K562 (cell line): Measurements from ENCODE around the gene FRMD5. TPM values are rescaled to one million over a fixed set of nuclear protein-coding genes. Genes with fewer than 3 reads are reported as not detected.
A peak's percentile ranks its signal among the peaks of the same experiment; 100 is the strongest.

Source experiments
- ATAC-seq: fragments of 200-7000 bp; cut with Tn5 transposase; 3 replicates; pipeline ENCODE4 v1.9.1; 2020; ENCODE audit warnings: moderate library complexity
- BruUV-seq: library from RNA; stranded (reverse); fragments of 400-500 nt; replicated peaks from 2 replicates; lab custom pipeline; 2021; lab: Mats Ljungman, UMichigan
- CTCF ChIA-PET: fragments of 300-600 bp; formaldehyde crosslinking; extraction: SDS; loops from one replicate; lab custom pipeline; 2021; ENCODE audit warnings: low intra/inter-chr PET ratio; lab: Yijun Ruan, JAX
- POLR2A ChIA-PET: fragments of 300-600, 350-650 bp; sonication (Branson Sonifier 250); formaldehyde crosslinking; extraction: SDS; loops from one replicate; lab custom pipeline; 2021; ENCODE audit warnings: antibody characterized with exemption, inconsistent platforms; lab: Yijun Ruan, JAX
- DNase-seq, 4 experiments: peaks; one replicate each; pipeline versions ENCODE4 v3.0.0 to v3.0.0-alpha.2; 2011 to 2018; ENCODE audit warnings: low spot score in 3 of 4, mixed read lengths in 3 of 4; ENCODE audit errors: extremely low read depth in 1 of 4
- FAIRE-seq: peaks from 2 replicates; lab custom pipeline; 2011; peaks lifted over from hg19 to GRCh38; lab: Jason Lieb, UNC
- H2AFZ ChIP-seq: 2 replicates; pipeline ENCODE4 v1.6.0; 2011; ENCODE audit warnings: low read depth, low read length, control low read depth, inconsistent platforms
- H3K27ac ChIP-seq: fragments of 200-600 bp; 3 replicates; pipeline ENCODE4 v1.8.0; 2011; ENCODE audit warnings: low read depth, mild to moderate bottlenecking, control low read depth, inconsistent platforms, low read length, moderate library complexity, mixed read lengths; ENCODE audit errors: extremely low read depth
- H3K27me3 ChIP-seq, 2 experiments: fragments of 300-600 bp in 1 of 2; 2 replicates in 1 of 2; 3 replicates in 1 of 2; pipeline versions ENCODE4 v1.6.0 to v1.8.0; 2011; ENCODE audit warnings: inconsistent platforms in 2 of 2, low read length in 2 of 2, mild to moderate bottlenecking in 1 of 2, mixed read lengths in 1 of 2, moderate library complexity in 1 of 2; ENCODE audit not compliant: control insufficient read depth in 2 of 2, insufficient read depth in 2 of 2
- H3K36me3 ChIP-seq: fragments of 300-600 bp; 3 replicates; pipeline ENCODE4 v1.8.0; 2011; ENCODE audit warnings: mild to moderate bottlenecking, low read length, inconsistent platforms; ENCODE audit not compliant: control insufficient read depth, insufficient read depth
- H3K4me1 ChIP-seq, 2 experiments: fragments of 200-600 bp in 1 of 2; replicated peaks in 1 of 2; 2 replicates in 1 of 2; 3 replicates in 1 of 2; pipeline versions ENCODE4 v1.5.1 to v1.8.0; 2011; ENCODE audit warnings: inconsistent platforms in 2 of 2, low read length in 2 of 2, mild to moderate bottlenecking in 1 of 2, mixed read lengths in 1 of 2, moderate library complexity in 1 of 2; ENCODE audit not compliant: control insufficient read depth in 2 of 2, insufficient read depth in 2 of 2
- H3K4me2 ChIP-seq: 2 replicates; pipeline ENCODE4 v1.6.1; 2011; ENCODE audit warnings: low read length, control low read depth, inconsistent platforms, mixed read lengths; ENCODE audit not compliant: insufficient read depth
- H3K4me3 ChIP-seq: fragments of 200-600 bp; sonication (generic), shearing (Covaris generic); 2 replicates; pipeline ENCODE4 v1.5.1; 2016; ENCODE audit warnings: control low read depth, inconsistent platforms
- H3K79me2 ChIP-seq: fragments of 200-600 bp; 3 replicates; pipeline ENCODE4 v1.8.0; 2011; ENCODE audit warnings: low read length, inconsistent platforms; ENCODE audit not compliant: control insufficient read depth, insufficient read depth
- H3K9ac ChIP-seq, 2 experiments: 2 replicates each; pipeline versions ENCODE4 v1.6.0 to v1.6.1; 2011; ENCODE audit warnings: low read depth in 2 of 2, low read length in 2 of 2, control low read depth in 1 of 2, inconsistent platforms in 1 of 2, mild to moderate bottlenecking in 1 of 2, mixed read lengths in 1 of 2; ENCODE audit not compliant: insufficient read depth in 1 of 2
- H3K9me1 ChIP-seq: one replicate; pipeline ENCODE4 v1.6.0; 2011; ENCODE audit warnings: inconsistent platforms, mild to moderate bottlenecking, low read length, moderate library complexity; ENCODE audit not compliant: control insufficient read depth, insufficient read depth
- H3K9me3 ChIP-seq: replicated peaks from 2 replicates; pipeline ENCODE4 v1.5.1; 2011; ENCODE audit warnings: low read depth, low read length, inconsistent platforms; ENCODE audit not compliant: control insufficient read depth, insufficient read depth
- H4K20me1 ChIP-seq: replicated peaks from 2 replicates; pipeline ENCODE4 v1.6.1; 2011; ENCODE audit warnings: low read length, inconsistent platforms, mixed read lengths; ENCODE audit not compliant: control insufficient read depth, insufficient read depth
- ATF7 ChIP-seq: fragments of 450-650 bp; IDR thresholded peaks from 2 replicates; pipeline ENCODE4 v1.7.1; 2014; ENCODE audit warnings: mild to moderate bottlenecking, moderate library complexity
- CEBPG ChIP-seq, 3 experiments: fragments of 200-800 bp in 1 of 3; sonication (Bioruptor generic) in 1 of 3; sonication (generic) in 1 of 3; formaldehyde crosslinking in 1 of 3; IDR thresholded peaks in 2 of 3; conservative IDR thresholded peaks in 1 of 3; 2 replicates each; pipeline versions ENCODE4 v1.6.1 to v1.8.0; 2016 to 2022; ENCODE audit warnings: missing compliant biosample characterization in 2 of 3, missing genetic modification characterization in 2 of 3, mild to moderate bottlenecking in 1 of 3, missing genetic modification reagents in 1 of 3
- MEF2D ChIP-seq: conservative IDR thresholded peaks from 2 replicates; pipeline ENCODE4 v1.6.1; 2016; ENCODE audit warnings: low read depth, missing genetic modification characterization, missing compliant biosample characterization
- RREB1 ChIP-seq: fragments of 250-450 bp; sonication (Bioruptor Pico); IDR thresholded peaks from 2 replicates; pipeline ENCODE4 v1.4.0; 2020
- WGBS: fragments of 100-300 bp; shearing (Covaris generic); methylation state at CpG from one replicate; pipeline ENCODE4 v1.1.6; 2016; ENCODE audit warnings: low coverage, mixed read lengths; ENCODE audit not compliant: insufficient coverage; ENCODE audit errors: missing lambda C conversion rate; 5-methylcytosine and 5-hydroxymethylcytosine counted together
- in situ Hi-C: fragments of 300-500 bp; cut with MboI; formaldehyde crosslinking; loops from 4 replicates; pipeline ENCODE4 v1.15.0; 2018; ENCODE audit warnings: inconsistent platforms, mixed read lengths
- intact Hi-C: fragments of 100-400 bp; cut with micrococcal nuclease; formaldehyde crosslinking; loops from 2 replicates; pipeline ENCODE4 v1.14.2; 2022
- polyA plus RNA-seq, 8 experiments: library from polyadenylated mRNA; depleted of rRNA in 4 of 8; stranded (reverse) in 5 of 8; unstranded in 3 of 8; fragments of >200 nt; fragmentation: Nextera tagmentation in 2 of 8; fragmentation: Illumina TruSeq in 1 of 8; extraction: Ambion mirVana in 2 of 8; extraction: Trizol in 1 of 8; gene quantifications; 2 replicates each; pipeline versions ENCODE4 v1.2.1 to v1.2.3, GENCODE V29; 2011 to 2014; ENCODE audit warnings: inconsistent platforms in 1 of 8, missing spikeins in 1 of 8
- total RNA-seq, 7 experiments: library from RNA; depleted of rRNA in 6 of 7; stranded (reverse); fragments of >200 nt in 6 of 7; fragmentation: Illumina TruSeq in 2 of 7; extraction: Trizol in 2 of 7; gene quantifications; 2 replicates each; pipeline versions ENCODE4 v1.2.1 to v1.2.3, GENCODE V29; 2011 to 2021; ENCODE audit warnings: low replicate concordance in 1 of 7

FRMD5 gene
- total and polyA plus RNA-seq, 9 of the 15 experiments (the other 6 are each of a cell fraction or from before 2014, with no cell fraction given): 0.13 to 0.38 TPM; not detected in 7

- TF ChIP-seq RREB1 (CRISPR knock-in tag): no peak
These were observed 176.9 kb downstream of the FRMD5 start (continued) for GRCh38 chr15:44018151-44018550.

DNA sequence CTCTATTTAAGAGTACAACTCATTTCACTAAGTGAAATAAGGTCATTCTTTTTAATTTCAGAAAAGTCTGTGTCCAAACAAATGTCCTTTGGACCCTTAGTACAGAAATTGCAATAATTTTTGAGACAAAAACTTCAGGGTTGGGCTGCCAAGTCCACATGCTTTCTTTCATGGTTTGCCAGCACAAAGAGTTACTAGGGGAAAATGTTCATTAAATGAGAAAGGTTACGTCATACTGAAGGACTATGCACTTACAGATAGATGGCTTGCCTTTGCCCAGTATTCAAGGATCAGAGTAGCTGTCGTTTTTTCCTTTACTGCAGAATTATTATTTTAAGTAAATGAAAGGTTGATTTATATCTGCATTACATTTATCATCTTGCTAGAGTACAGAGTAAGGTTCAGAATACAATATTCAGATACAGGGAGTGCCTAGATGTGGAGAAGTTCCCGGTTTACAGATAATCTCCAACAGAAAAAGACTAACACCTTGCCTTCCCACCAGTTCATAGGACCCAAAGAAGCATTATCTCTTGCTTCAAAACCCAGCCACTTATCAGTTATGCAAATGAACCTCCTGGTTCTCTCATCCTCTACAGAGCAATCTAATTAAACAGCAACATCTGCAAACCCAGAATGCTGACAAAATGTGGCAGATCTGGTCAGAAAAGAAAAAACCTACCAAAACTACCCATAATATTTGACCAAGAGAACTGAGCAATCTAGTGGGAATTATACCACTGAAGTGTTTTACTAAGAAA, 179.3 kb downstream of the FRMD5 start:
- Histone ChIP-seq H3K36me3 (no peaks in the 10 kb centered on the region), H3K27me3 (peaks cover 0 to 8% of the 10 kb centered on the region in 2 experiments; a peak in 4 of 5 replicates), H3K27ac (no peak overlapping the region), H4K20me1 (no peaks in the 10 kb centered on the region), H3K4me1 (no peaks in the 10 kb centered on the region), H3K4me2 (no peak overlapping the region), H3K79me2 (no peaks in the 10 kb centered on the region), H3K9me3 (no peaks in the 10 kb centered on the region), H2AFZ (no peak overlapping the region), H3K9me1 (no peaks in the 10 kb centered on the region), H3K9ac (no peak overlapping the region), H3K4me3 (no peak overlapping the region)
- in situ Hi-C loops: no loop called here
- ChIA-PET POLR2A (no interaction called here), CTCF (no interaction called here)
- WGBS: 0% methylated on average over 3 of the region's 3 CpGs
- BruUV-seq: no TSS peak
- intact Hi-C loops: no loop called here
- no peak for TF ChIP-seq CEBPG (CRISPR knock-in tag; IDR thresholded peaks at IDR 0.05)
- TF ChIP-seq CEBPG (tag; conservative IDR thresholded peaks at IDR 0.05 in 1 of 2, IDR thresholded peaks at IDR 0.05 in 1 of 2): 0 out of 4 replicates have a peak, but pooled peaks of 1 of the 2 experiments have one; percentile 27
- TF ChIP-seq ATF7: peak; percentile 49; the same call in 1 of the 2 replicates
- no peak for TF ChIP-seq MEF2D (tag)
- no peak for ATAC-seq
- no peak for DNase-seq
- FAIRE-seq: no peak
